ENCODE measurements around the gene OPN3. TPM values are rescaled to one million over a fixed set of nuclear protein-coding genes. Genes with fewer than 3 reads are reported as not detected.

Gene OPN3
- total and polyA plus RNA-seq, 2 of the 4 experiments (the other 2 are of a cell fraction) = 16.4 to 21.9 TPM

DNA sequence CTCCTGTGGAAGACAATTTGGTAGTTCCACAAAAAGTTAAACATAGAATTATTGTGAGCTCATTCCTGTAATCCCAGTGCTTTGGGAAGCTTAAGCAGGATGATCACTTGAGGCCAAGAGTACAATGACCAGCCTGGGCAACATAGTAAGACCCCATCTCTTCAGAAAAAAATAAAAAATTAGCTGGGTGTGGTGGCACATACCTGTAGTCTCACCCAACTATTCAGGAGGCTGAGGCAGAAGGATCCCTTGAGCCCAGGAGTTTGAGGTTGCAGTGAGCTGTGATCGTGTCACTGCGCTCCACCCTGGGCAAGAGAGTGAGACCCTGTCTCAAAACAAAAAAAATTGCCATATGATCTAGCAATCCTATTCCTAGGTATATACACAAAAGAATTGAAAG, 4.1 kb upstream of the OPN3 start:
- peaks cover 6% of the 10 kb centered on the region; the same call in 1 of the 2 replicates for H3K9me1 ChIP-seq (ENCODE audit: insufficient read depth, low read length)
- H3K23ac ChIP-seq (ENCODE audit: low read depth, low read length) = no peak overlapping the region
- no peak overlapping the region for H3K18ac ChIP-seq (ENCODE audit: low read depth, low read length)
- no peaks in the 10 kb centered on the region for H4K20me1 ChIP-seq (ENCODE audit: insufficient read depth, low read length)
- no peak overlapping the region for H3K14ac ChIP-seq (replicated peaks; ENCODE audit: low read depth, low read length)
- H4K5ac ChIP-seq (ENCODE audit: low read depth, low read length) = no peak overlapping the region
- no peak for ATAC-seq (ENCODE audit: low read depth)
- H3K79me1 ChIP-seq (ENCODE audit: low read depth in 1 of 2, low read length in 2 of 2) = 0 out of 4 replicates have a peak, but pooled peaks cover 3% of the 10 kb centered on the region in 2 experiments
- H3K4ac ChIP-seq (ENCODE audit: low read depth, low read length) = no peak overlapping the region
- H3K9ac ChIP-seq (ENCODE audit: low read depth, low read length) = no peak overlapping the region
- H2AK9ac ChIP-seq (replicated peaks; ENCODE audit: low read depth, low read length, poor library complexity) = no peak overlapping the region
- no peak overlapping the region for H3K56ac ChIP-seq (ENCODE audit: extremely low read depth, insufficient read depth, low read length)
- no peaks in the 10 kb centered on the region for H3K27me3 ChIP-seq (ENCODE audit: control insufficient read depth, insufficient read depth, low read length)
- in situ Hi-C loops (cut with MboI; ENCODE audit: low sequenced_read_pairs) = no loop called here
- no peaks in the 10 kb centered on the region; the same call in 1 of the 2 replicates for H3K9me3 ChIP-seq (ENCODE audit: control insufficient read depth, insufficient read depth, low read length)
- no peak overlapping the region for H4K91ac ChIP-seq (ENCODE audit: insufficient read depth, low read depth, low read length)
- H2BK120ac ChIP-seq (ENCODE audit: low read depth, low read length) = no peak overlapping the region
- H2AK5ac ChIP-seq (ENCODE audit: low read depth, low read length) = no peak overlapping the region
- dilution Hi-C loops (cut with HindIII; ENCODE audit: low sequenced_read_pairs, unreplicated experiment) = no loop called here
- H4K8ac ChIP-seq (ENCODE audit: low read depth in 2 of 2, low read length in 2 of 2) = no peak overlapping the region
- intact Hi-C loops (cut with micrococcal nuclease) = no loop called here
- no CpG with 5 or more reads among the region's 2 CpGs for WGBS, 2 experiments (ENCODE audit: extremely low coverage in 2 of 2, insufficient read length in 1 of 2)
- no peak overlapping the region for H2AFZ ChIP-seq (replicated peaks; ENCODE audit: low read length, poor library complexity)
- no peak overlapping the region for H2BK5ac ChIP-seq (ENCODE audit: low read depth, low read length, poor library complexity, severe bottlenecking)
- H3K4me1 ChIP-seq (ENCODE audit: control insufficient read depth, insufficient read depth, low read length) = 0 out of 2 replicates have a peak, but pooled peaks cover 2% of the 10 kb centered on the region
- TF ChIP-seq, protein P1, sequence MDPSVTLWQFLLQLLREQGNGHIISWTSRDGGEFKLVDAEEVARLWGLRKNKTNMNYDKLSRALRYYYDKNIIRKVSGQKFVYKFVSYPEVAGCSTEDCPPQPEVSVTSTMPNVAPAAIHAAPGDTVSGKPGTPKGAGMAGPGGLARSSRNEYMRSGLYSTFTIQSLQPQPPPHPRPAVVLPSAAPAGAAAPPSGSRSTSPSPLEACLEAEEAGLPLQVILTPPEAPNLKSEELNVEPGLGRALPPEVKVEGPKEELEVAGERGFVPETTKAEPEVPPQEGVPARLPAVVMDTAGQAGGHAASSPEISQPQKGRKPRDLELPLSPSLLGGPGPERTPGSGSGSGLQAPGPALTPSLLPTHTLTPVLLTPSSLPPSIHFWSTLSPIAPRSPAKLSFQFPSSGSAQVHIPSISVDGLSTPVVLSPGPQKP (IDR thresholded peaks at IDR 0.05; ENCODE audit: borderline replicate concordance, low read depth, low read length) = no peak
- TF ChIP-seq RAD21 (IDR thresholded peaks at IDR 0.05; ENCODE audit: low read length) = no peak
- no peak for TF ChIP-seq MAZ (IDR thresholded peaks at IDR 0.05; ENCODE audit: borderline replicate concordance, low read depth, low read length)
- no peak for TF ChIP-seq POLR2A (IDR thresholded peaks at IDR 0.05; ENCODE audit: low read depth, low read length)
- no peak for TF ChIP-seq RCOR1 (IDR thresholded peaks at IDR 0.05; ENCODE audit: insufficient replicate concordance, low read length)
- TF ChIP-seq, protein P2, sequence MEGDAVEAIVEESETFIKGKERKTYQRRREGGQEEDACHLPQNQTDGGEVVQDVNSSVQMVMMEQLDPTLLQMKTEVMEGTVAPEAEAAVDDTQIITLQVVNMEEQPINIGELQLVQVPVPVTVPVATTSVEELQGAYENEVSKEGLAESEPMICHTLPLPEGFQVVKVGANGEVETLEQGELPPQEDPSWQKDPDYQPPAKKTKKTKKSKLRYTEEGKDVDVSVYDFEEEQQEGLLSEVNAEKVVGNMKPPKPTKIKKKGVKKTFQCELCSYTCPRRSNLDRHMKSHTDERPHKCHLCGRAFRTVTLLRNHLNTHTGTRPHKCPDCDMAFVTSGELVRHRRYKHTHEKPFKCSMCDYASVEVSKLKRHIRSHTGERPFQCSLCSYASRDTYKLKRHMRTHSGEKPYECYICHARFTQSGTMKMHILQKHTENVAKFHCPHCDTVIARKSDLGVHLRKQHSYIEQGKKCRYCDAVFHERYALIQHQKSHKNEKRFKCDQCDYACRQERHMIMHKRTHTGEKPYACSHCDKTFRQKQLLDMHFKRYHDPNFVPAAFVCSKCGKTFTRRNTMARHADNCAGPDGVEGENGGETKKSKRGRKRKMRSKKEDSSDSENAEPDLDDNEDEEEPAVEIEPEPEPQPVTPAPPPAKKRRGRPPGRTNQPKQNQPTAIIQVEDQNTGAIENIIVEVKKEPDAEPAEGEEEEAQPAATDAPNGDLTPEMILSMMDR (conservative IDR thresholded peaks at IDR 0.05; ENCODE audit: low read depth, low read length) = no peak
- no peak for TF ChIP-seq MAFK (IDR thresholded peaks at IDR 0.05; ENCODE audit: low read depth, low read length)
- no peaks in the 10 kb centered on the region for H3K36me3 ChIP-seq (ENCODE audit: control insufficient read depth, insufficient read depth, low read length)
- ChIA-PET POLR2A (ENCODE audit: unreplicated experiment) (no interaction called here), CTCF (interaction anchor here (0.9 kb wide), 1 partner anchor 10 kb away, joined by 3 read pairs; no protein-coding TSS in a partner anchor)
- H3K27ac ChIP-seq (ENCODE audit: insufficient read depth, low read length) = no peak overlapping the region
- H3K4me3 ChIP-seq (ENCODE audit: insufficient read depth, low read depth, low read length) = no peak overlapping the region
- no peak overlapping the region for H3K4me2 ChIP-seq (ENCODE audit: low read depth, low read length)
- no peak overlapping the region for H2BK15ac ChIP-seq (ENCODE audit: low read depth, low read length)
- BruUV-seq (replicated peaks) = no TSS peak
- H2BK20ac ChIP-seq (ENCODE audit: low read depth, low read length) = no peak overlapping the region
- DNase-seq = no peak

Data from IMR-90 (cell line).